Measurements from ENCODE around the gene ALDH16A1.

DNA sequence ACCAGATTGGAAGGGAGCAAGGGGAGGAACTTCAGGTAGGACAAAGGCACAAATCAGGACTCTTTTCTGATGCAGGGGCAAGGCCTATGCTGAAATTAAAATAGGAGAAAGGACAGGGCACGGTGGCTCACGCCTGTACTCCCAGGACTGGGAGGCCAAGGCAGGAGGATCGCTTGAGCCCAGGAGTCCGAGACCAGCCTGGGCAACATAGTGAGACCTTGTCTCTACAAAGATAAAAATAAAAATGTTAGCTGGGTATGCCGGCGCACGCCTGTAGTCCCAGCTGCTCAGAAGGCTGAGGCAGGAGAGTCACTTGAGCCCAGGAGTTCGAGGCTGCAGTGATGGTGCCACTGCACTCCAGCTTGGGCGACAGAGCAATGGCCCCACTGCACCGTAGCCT lies 17.4 kb upstream of the ALDH16A1 start:
- TF ChIP-seq CTCF (IDR thresholded peaks at IDR 0.05) (no peak), POLR2A (IDR thresholded peaks at IDR 0.05) (no peak)
